SK-N-SH (cell line): ENCODE results near the gene TP53AIP1. TPM values are rescaled to one million over a fixed set of nuclear protein-coding genes. Genes with fewer than 3 reads are reported as not detected.

ENCODE experiments used
- CTCF ChIA-PET: fragments of 300-600, 350-600 bp; formaldehyde crosslinking; extraction: SDS; loops from one replicate; lab custom pipeline; 2021; lab: Yijun Ruan, JAX
- POLR2A ChIA-PET: fragments of 350-600 bp; sonication (Branson Sonifier 250); formaldehyde crosslinking; extraction: SDS; loops from one replicate; lab custom pipeline; 2020; ENCODE audit warnings: antibody characterized with exemption, inconsistent platforms; lab: Yijun Ruan, JAX
- DNase-seq: peaks from one replicate; pipeline ENCODE4 v3.0.0; 2012
- H2AFZ ChIP-seq: fragments of 200-600 bp; sonication (generic); 2 replicates; pipeline ENCODE4 v1.8.1; 2016; ENCODE audit warnings: antibody characterized with exemption, mild to moderate bottlenecking, low read depth
- H3F3A ChIP-seq: fragments of 200-600 bp; sonication (generic); replicated peaks from 2 replicates; pipeline ENCODE3; 2016; ENCODE audit warnings: antibody characterized with exemption, mild to moderate bottlenecking; ENCODE audit not compliant: insufficient read depth
- H3K27ac ChIP-seq, 2 experiments: fragments of 200-500 bp in 1 of 2; fragments of 200-600 bp in 1 of 2; sonication (Bioruptor generic) in 1 of 2; sonication (generic), shearing (Covaris generic) in 1 of 2; 2 replicates each; pipeline versions ENCODE4 v1.5.1 to v1.6.1; 2014 to 2016; ENCODE audit warnings: low read depth in 2 of 2, inconsistent platforms in 1 of 2, low read length in 1 of 2, mild to moderate bottlenecking in 1 of 2, mixed read lengths in 1 of 2
- H3K27me3 ChIP-seq: fragments of 200-600 bp; sonication (generic), shearing (Covaris generic); 2 replicates; pipeline ENCODE4 v1.6.1; 2016; ENCODE audit warnings: mixed run types; ENCODE audit not compliant: insufficient read depth
- H3K36me3 ChIP-seq, 2 experiments: fragments of 200-500 bp in 1 of 2; fragments of 200-600 bp in 1 of 2; sonication (Bioruptor generic) in 1 of 2; sonication (generic) in 1 of 2; replicated peaks in 1 of 2; 2 replicates each; pipeline versions ENCODE3 to v1.5.1; 2014 to 2016; ENCODE audit warnings: low read length in 1 of 2, mild to moderate bottlenecking in 1 of 2; ENCODE audit not compliant: insufficient read depth in 2 of 2, control insufficient read depth in 1 of 2
- H3K4me1 ChIP-seq, 2 experiments: fragments of 200-500 bp in 1 of 2; fragments of 200-600 bp in 1 of 2; sonication (Bioruptor generic) in 1 of 2; sonication (generic), shearing (Covaris generic) in 1 of 2; 2 replicates each; pipeline versions ENCODE4 v1.5.1 to v1.6.1; 2014 to 2016; ENCODE audit warnings: low read depth in 1 of 2, low read length in 1 of 2, mixed run types in 1 of 2; ENCODE audit not compliant: insufficient read depth in 2 of 2, control insufficient read depth in 1 of 2
- H3K4me2 ChIP-seq: fragments of 200-600 bp; sonication (generic), shearing (Covaris generic); 2 replicates; pipeline ENCODE4 v1.6.1; 2017; ENCODE audit warnings: mixed run types
- H3K4me3 ChIP-seq, 2 experiments: fragments of 200-500 bp in 1 of 2; fragments of 200-600 bp in 1 of 2; sonication (Bioruptor generic) in 1 of 2; sonication (generic), shearing (Covaris generic) in 1 of 2; 2 replicates each; pipeline versions ENCODE4 v1.5.1 to v1.8.1; 2014 to 2016; ENCODE audit warnings: low read depth in 2 of 2, inconsistent platforms in 1 of 2, low read length in 1 of 2, mild to moderate bottlenecking in 1 of 2, mixed read lengths in 1 of 2, moderate library complexity in 1 of 2
- H3K79me2 ChIP-seq: fragments of 200-600 bp; sonication (generic); 2 replicates; pipeline ENCODE4 v1.8.1; 2017; ENCODE audit warnings: mild to moderate bottlenecking; ENCODE audit not compliant: insufficient read depth
- H3K9ac ChIP-seq: fragments of 200-600 bp; sonication (generic); 2 replicates; pipeline ENCODE4 v1.6.1; 2017; ENCODE audit warnings: mixed run types
- H3K9me2 ChIP-seq: fragments of 200-600 bp; sonication (generic); 2 replicates; pipeline ENCODE4 v1.6.1; 2017; ENCODE audit warnings: mixed run types
- H3K9me3 ChIP-seq: fragments of 200-600 bp; sonication (generic); 2 replicates; pipeline ENCODE4 v1.6.1; 2017; ENCODE audit warnings: mixed run types, mild to moderate bottlenecking, moderate library complexity
- H4K20me1 ChIP-seq: fragments of 200-600 bp; sonication (generic); 2 replicates; pipeline ENCODE4 v1.6.1; 2017; ENCODE audit warnings: mild to moderate bottlenecking, mixed run types; ENCODE audit not compliant: insufficient read depth
- CHD2 ChIP-seq: fragments of 150-350 bp; IDR thresholded peaks from 2 replicates; pipeline ENCODE4 v1.6.1; 2018; ENCODE audit warnings: low read length; ENCODE audit not compliant: partially characterized antibody
- CTCF ChIP-seq: fragments of 200-600 bp; sonication (generic); IDR thresholded peaks from 2 replicates; pipeline ENCODE4 v1.6.1; 2017; ENCODE audit warnings: antibody characterized with exemption, mild to moderate bottlenecking, moderate library complexity
- EZH2phosphoT487 ChIP-seq: fragments of 200-600 bp; sonication (generic); IDR thresholded peaks from 2 replicates; pipeline ENCODE4 v1.6.1; 2017; ENCODE audit warnings: low read depth, mixed run types, mild to moderate bottlenecking, antibody characterized with exemption, moderate library complexity, borderline replicate concordance
- FOXJ3 ChIP-seq: sonication (generic); formaldehyde crosslinking; IDR thresholded peaks from 2 replicates; pipeline ENCODE4 v1.5.1; 2020; ENCODE audit warnings: mild to moderate bottlenecking, missing genetic modification reagents
- GATA2 ChIP-seq: sonication (generic); formaldehyde crosslinking; IDR thresholded peaks from 2 replicates; pipeline ENCODE4 v1.5.0; 2020; ENCODE audit warnings: mild to moderate bottlenecking, missing genetic modification reagents
- JUND ChIP-seq: IDR thresholded peaks from 2 replicates; pipeline ENCODE4 v1.4.0; 2012
- MAX ChIP-seq: IDR thresholded peaks from 2 replicates; pipeline ENCODE4 v1.4.0; 2012; ENCODE audit warnings: low read depth
- MEF2A ChIP-seq: IDR thresholded peaks from 2 replicates; pipeline ENCODE4 v1.4.0; 2012; ENCODE audit warnings: low read depth, borderline replicate concordance
- POLR2AphosphoS5 ChIP-seq: IDR thresholded peaks from 2 replicates; pipeline ENCODE4 v1.6.1; 2012; ENCODE audit warnings: low read depth, low read length
- RFX5 ChIP-seq: IDR thresholded peaks from 2 replicates; pipeline ENCODE4 v1.6.1; 2012; ENCODE audit warnings: mild to moderate bottlenecking, improper control_type of control experiment, low read length
- RXRA ChIP-seq: IDR thresholded peaks from 2 replicates; pipeline ENCODE4 v1.4.0; 2012; ENCODE audit warnings: low read depth, mild to moderate bottlenecking, borderline replicate concordance
- SIN3A ChIP-seq: IDR thresholded peaks from 2 replicates; pipeline ENCODE4 v1.6.1; 2012; ENCODE audit warnings: low read depth, mild to moderate bottlenecking, low read length, moderate library complexity, borderline replicate concordance
- SMC3 ChIP-seq: IDR thresholded peaks from 2 replicates; pipeline ENCODE4 v1.6.1; 2012; ENCODE audit warnings: low read depth, low read length, improper control_type of control experiment
- TCF12 ChIP-seq: IDR thresholded peaks from 2 replicates; pipeline ENCODE4 v1.4.0; 2012
- TEAD4 ChIP-seq: IDR thresholded peaks from 2 replicates; pipeline ENCODE4 v1.4.0; 2012; ENCODE audit warnings: mild to moderate bottlenecking, borderline replicate concordance; ENCODE audit not compliant: insufficient read depth
- YY1 ChIP-seq: IDR thresholded peaks from 2 replicates; pipeline ENCODE4 v1.4.0; 2012; ENCODE audit warnings: low read depth, mild to moderate bottlenecking
- WGBS: methylation state at CpG from one replicate; pipeline ENCODE4 v1.1.6; 2017; ENCODE audit warnings: low lambda C conversion rate; 5-methylcytosine and 5-hydroxymethylcytosine counted together
- polyA plus RNA-seq, 3 experiments: library from polyadenylated mRNA; depleted of rRNA; stranded (reverse); fragments of >200 nt; gene quantifications; 2 replicates each; pipeline ENCODE4 v1.2.3, GENCODE V29; 2012
- TF ChIP-seq, protein P1 (sequence below): IDR thresholded peaks from 2 replicates; pipeline ENCODE4 v1.4.0; 2012; ENCODE audit warnings: low read depth, borderline replicate concordance
- TF ChIP-seq, protein P2 (sequence below): IDR thresholded peaks from 2 replicates; pipeline ENCODE4; 2012

The TP53AIP1 gene
- polyA plus RNA-seq, 1 of the 3 experiments (the other 2 are of a cell fraction): 0.05 TPM

DNA sequence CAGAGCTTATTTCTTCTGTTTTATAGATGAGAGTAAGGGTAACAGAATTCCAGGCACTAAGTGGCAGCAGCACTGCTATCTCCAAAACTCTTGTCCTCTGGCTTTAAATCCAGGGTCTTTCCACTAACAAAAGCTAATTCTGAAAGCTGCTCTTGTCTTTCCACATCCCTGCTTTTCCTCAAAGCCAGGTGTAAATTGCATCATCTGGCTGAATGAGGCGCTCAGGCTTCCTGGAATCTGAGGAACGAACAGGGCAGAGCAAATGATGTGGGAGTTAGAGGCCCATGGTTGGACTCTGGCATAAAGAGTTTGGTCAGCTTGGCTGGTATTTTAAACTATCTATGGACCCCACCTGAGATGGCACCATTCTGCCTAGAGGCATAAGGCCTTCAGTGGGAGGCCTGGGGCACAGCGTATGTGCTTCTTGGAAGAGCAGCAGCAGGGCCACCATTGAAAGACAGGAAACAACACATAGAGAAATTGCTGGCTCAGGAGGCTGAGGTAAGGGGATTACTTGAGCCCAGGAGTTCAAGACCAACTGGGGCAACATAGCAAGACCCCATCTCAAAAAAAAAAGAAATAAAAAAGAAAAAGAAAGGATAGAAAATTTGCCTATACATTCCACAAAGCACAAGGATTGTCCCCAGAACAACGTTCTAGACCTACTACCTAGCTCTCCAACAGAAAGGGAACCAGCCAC, 49.7 kb downstream of the TP53AIP1 start:
- POLR2A ChIA-PET: no interaction called here
- no peaks in the 10 kb centered on the region for H3F3A ChIP-seq
- H3K79me2 ChIP-seq: no peaks in the 10 kb centered on the region
- H3K9me3 ChIP-seq: no peaks in the 10 kb centered on the region
- no peak for TF ChIP-seq JUND
- no peak for TF ChIP-seq RXRA
- peaks cover 0 to 27% of the 10 kb centered on the region in 2 experiments; a peak in 2 of 4 replicates for H3K4me1 ChIP-seq
- CTCF ChIA-PET: interaction anchor here (4.1 to 13.1 kb wide), 3 partner anchors 8 to 55 kb away, joined by 40 to 872 read pairs (median 201); partner anchors contain the start of gene TP53AIP1
- no peak overlapping the region for H3K4me2 ChIP-seq
- H3K27ac ChIP-seq: no peak overlapping the region
- H3K4me3 ChIP-seq: no peak overlapping the region
- DNase-seq: no peak
- peaks cover 11% of the 10 kb centered on the region; the same call in 1 of the 2 replicates for H3K27me3 ChIP-seq
- no peaks in the 10 kb centered on the region for H3K36me3 ChIP-seq
- no peaks in the 10 kb centered on the region for H3K9me2 ChIP-seq
- H3K9ac ChIP-seq: no peak overlapping the region
- 76% methylated on average over 4 of the region's 4 CpGs for WGBS
- H2AFZ ChIP-seq: no peak overlapping the region
- no peaks in the 10 kb centered on the region for H4K20me1 ChIP-seq

DNA sequence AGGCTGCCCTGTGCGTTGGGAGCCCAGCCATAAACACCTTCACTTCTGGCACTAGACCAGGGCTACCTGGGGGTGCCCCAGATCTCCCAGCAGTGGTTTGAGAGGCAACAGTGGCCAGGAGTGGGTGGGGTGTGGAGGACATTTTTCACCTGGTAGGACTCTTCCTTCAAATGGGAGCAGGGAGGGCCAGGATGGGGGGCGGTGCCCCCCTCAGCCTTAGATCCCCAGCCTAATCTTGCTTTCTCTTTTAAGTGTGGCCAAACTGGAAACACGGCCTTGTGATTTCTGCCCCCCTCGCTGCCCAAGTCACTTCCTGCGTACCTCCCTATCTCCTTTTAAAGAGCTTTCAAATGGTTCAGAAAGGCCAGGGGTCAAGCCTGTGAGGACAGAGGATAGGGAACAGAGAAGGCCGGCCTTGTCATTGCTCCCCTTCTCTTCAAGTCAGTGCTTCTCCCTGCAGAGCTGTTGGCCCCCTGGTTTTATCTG, 50.7 kb downstream of the TP53AIP1 start:
- Histone ChIP-seq H3K9ac (no peak overlapping the region), H3K9me2 (no peaks in the 10 kb centered on the region), H3K9me3 (no peaks in the 10 kb centered on the region), H2AFZ (no peak overlapping the region), H3K4me3 (no peak overlapping the region), H3K79me2 (no peaks in the 10 kb centered on the region), H3K27ac (no peak overlapping the region), H4K20me1 (no peaks in the 10 kb centered on the region), H3K4me2 (no peak overlapping the region), H3K4me1 (peaks cover 0 to 27% of the 10 kb centered on the region in 2 experiments; a peak in 2 of 4 replicates), H3F3A (no peaks in the 10 kb centered on the region), H3K27me3 (peaks cover 11% of the 10 kb centered on the region; the same call in 1 of the 2 replicates), H3K36me3 (no peaks in the 10 kb centered on the region)
- no peak for DNase-seq
- CTCF ChIA-PET: interaction anchor here (0.9 to 13.1 kb wide), 6 partner anchors 7 to 440 kb away, joined by 3 to 872 read pairs (median 22); partner anchors contain the start of gene TP53AIP1
- WGBS: 97% methylated on average over 5 of the region's 6 CpGs
- TF ChIP-seq, protein P1, sequence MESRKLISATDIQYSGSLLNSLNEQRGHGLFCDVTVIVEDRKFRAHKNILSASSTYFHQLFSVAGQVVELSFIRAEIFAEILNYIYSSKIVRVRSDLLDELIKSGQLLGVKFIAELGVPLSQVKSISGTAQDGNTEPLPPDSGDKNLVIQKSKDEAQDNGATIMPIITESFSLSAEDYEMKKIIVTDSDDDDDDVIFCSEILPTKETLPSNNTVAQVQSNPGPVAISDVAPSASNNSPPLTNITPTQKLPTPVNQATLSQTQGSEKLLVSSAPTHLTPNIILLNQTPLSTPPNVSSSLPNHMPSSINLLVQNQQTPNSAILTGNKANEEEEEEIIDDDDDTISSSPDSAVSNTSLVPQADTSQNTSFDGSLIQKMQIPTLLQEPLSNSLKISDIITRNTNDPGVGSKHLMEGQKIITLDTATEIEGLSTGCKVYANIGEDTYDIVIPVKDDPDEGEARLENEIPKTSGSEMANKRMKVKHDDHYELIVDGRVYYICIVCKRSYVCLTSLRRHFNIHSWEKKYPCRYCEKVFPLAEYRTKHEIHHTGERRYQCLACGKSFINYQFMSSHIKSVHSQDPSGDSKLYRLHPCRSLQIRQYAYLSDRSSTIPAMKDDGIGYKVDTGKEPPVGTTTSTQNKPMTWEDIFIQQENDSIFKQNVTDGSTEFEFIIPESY: no peak
- TF ChIP-seq POLR2AphosphoS5: no peak
- TF ChIP-seq, protein P2, sequence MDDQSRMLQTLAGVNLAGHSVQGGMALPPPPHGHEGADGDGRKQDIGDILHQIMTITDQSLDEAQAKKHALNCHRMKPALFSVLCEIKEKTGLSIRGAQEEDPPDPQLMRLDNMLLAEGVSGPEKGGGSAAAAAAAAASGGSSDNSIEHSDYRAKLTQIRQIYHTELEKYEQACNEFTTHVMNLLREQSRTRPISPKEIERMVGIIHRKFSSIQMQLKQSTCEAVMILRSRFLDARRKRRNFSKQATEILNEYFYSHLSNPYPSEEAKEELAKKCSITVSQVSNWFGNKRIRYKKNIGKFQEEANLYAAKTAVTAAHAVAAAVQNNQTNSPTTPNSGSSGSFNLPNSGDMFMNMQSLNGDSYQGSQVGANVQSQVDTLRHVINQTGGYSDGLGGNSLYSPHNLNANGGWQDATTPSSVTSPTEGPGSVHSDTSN: no peak
- no peak for TF ChIP-seq TEAD4
- no peak for TF ChIP-seq CHD2
- TF ChIP-seq MAX: no peak
- TF ChIP-seq YY1: no peak
- TF ChIP-seq RFX5: no peak
- TF ChIP-seq GATA2 (CRISPR knock-in tag): no peak
- no peak for TF ChIP-seq SIN3A
- no peak for TF ChIP-seq CTCF
- TF ChIP-seq FOXJ3: no peak
- no peak for TF ChIP-seq EZH2phosphoT487
- TF ChIP-seq SMC3: no peak
- no peak for TF ChIP-seq JUND
- no peak for TF ChIP-seq TCF12
- TF ChIP-seq MEF2A: no peak
- POLR2A ChIA-PET: no interaction called here
